Cardiac muscle cell (in vitro differentiated cells and primary cell): Measurements from ENCODE around the gene HOXC11. TPM values are rescaled to one million over a fixed set of nuclear protein-coding genes. Genes with fewer than 3 reads are reported as not detected.

Source experiments
- DNase-seq, 2 donors: peaks; one replicate each; pipeline versions ENCODE4 v3.0.0 to v3.0.0-alpha.2; 2010 to 2017; ENCODE audit warnings: low read depth in 1 of 2, low spot score in 1 of 2
- H3K27ac ChIP-seq: fragments of 200-600 bp; sonication (generic); 2 replicates; pipeline ENCODE4 v1.5.1; 2016
- H3K27me3 ChIP-seq: fragments of 200-600 bp; sonication (generic); 2 replicates; pipeline ENCODE4 v1.6.0; 2016; ENCODE audit warnings: control low read depth
- H3K36me3 ChIP-seq: fragments of 200-600 bp; sonication (generic); 2 replicates; pipeline ENCODE4 v1.5.1; 2016; ENCODE audit warnings: control low read depth
- H3K4me1 ChIP-seq: fragments of 200-600 bp; sonication (generic); 2 replicates; pipeline ENCODE4 v1.8.1; 2017; ENCODE audit warnings: low read depth, mild to moderate bottlenecking, mixed run types
- H3K4me3 ChIP-seq: fragments of 200-600 bp; sonication (generic); 2 replicates; pipeline ENCODE4 v1.5.1; 2016; ENCODE audit warnings: mild to moderate bottlenecking
- H3K9me3 ChIP-seq: fragments of 200-600 bp; sonication (generic); 2 replicates; pipeline ENCODE4 v1.5.1; 2017; ENCODE audit warnings: low read depth, mild to moderate bottlenecking, control low read depth
- polyA plus RNA-seq: library from polyadenylated mRNA; unstranded; fragments of >200 nt; fragmentation: Nextera tagmentation; extraction: Ambion mirVana; gene quantifications from 2 replicates; pipeline ENCODE4 v1.2.1, GENCODE V29; 2016
- total RNA-seq: library from RNA; depleted of rRNA; stranded (reverse); fragments of >200 nt; gene quantifications from 2 replicates; pipeline ENCODE4 v1.2.3, GENCODE V29; 2016
- TF ChIP-seq, protein P1 (sequence below): IDR thresholded peaks from 2 replicates; pipeline ENCODE4 v1.5.1; 2012; ENCODE audit warnings: low read depth, mild to moderate bottlenecking, low read length

Gene HOXC11
- total and polyA plus RNA-seq, 2 experiments from 2014 or later, result not detected

DNA sequence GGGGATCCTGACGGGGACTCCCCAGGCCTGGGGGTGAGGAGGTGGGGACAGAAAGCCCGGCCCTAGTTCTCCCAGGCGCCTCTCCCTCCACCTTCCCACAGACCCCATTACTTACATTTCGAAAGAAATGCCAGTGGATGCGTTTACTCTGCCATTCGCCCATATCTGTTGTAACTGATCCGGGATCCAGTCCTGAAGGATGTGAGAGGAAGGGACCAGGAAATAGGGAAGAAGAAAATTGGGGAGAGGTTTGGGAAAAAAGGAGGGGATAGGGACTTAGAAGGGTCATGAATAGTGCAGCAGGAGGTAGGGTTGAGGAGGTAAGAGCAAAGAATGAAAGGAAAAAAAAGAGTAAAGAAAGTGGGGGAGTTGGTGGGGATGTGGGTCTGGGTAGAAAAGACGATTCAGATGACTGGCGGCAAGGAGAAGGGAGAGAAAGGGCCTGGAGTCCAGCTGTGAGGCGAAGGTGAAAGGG is 17.1 kb upstream of the HOXC11 start:
- no peaks in the 10 kb centered on the region for H3K36me3 ChIP-seq
- H3K27me3 ChIP-seq, result peaks cover 100% of the 10 kb centered on the region
- H3K4me1 ChIP-seq, result no peaks in the 10 kb centered on the region
- no peak for DNase-seq
- no peak overlapping the region for H3K27ac ChIP-seq
- TF ChIP-seq, protein P1, sequence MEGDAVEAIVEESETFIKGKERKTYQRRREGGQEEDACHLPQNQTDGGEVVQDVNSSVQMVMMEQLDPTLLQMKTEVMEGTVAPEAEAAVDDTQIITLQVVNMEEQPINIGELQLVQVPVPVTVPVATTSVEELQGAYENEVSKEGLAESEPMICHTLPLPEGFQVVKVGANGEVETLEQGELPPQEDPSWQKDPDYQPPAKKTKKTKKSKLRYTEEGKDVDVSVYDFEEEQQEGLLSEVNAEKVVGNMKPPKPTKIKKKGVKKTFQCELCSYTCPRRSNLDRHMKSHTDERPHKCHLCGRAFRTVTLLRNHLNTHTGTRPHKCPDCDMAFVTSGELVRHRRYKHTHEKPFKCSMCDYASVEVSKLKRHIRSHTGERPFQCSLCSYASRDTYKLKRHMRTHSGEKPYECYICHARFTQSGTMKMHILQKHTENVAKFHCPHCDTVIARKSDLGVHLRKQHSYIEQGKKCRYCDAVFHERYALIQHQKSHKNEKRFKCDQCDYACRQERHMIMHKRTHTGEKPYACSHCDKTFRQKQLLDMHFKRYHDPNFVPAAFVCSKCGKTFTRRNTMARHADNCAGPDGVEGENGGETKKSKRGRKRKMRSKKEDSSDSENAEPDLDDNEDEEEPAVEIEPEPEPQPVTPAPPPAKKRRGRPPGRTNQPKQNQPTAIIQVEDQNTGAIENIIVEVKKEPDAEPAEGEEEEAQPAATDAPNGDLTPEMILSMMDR, result no peak
- no peak overlapping the region for H3K4me3 ChIP-seq
- no peaks in the 10 kb centered on the region for H3K9me3 ChIP-seq

DNA sequence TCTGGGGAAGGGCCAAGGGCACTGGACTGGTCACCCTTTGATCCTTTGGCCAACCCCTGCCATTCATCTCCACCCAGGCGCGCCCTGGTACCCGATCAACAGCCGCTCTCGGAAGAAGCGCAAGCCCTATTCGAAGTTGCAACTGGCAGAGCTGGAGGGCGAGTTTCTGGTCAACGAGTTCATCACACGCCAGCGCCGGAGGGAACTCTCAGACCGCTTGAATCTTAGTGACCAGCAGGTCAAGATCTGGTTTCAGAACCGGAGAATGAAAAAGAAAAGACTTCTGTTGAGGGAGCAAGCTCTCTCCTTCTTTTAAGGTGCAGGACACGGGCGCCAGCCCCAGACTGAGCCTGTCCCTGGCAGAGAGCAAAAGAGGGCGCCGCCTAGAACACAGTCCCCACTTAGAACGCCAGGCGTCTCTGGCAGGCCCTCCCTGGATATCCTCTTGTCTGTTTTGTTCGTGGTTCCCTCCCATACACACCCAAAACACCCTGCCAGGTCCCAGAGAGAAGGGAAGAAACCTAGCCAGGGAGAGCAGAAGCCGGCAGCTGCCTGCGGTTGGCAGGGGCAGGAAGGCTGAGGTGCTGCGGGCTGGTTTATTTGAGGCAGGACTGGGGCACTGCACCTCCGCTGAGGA is 16.6 kb upstream of the HOXC11 start:
- no peaks in the 10 kb centered on the region for H3K36me3 ChIP-seq
- DNase-seq, result no peak
- no peak overlapping the region for H3K27ac ChIP-seq
- no peaks in the 10 kb centered on the region for H3K4me1 ChIP-seq
- H3K4me3 ChIP-seq, result no peak overlapping the region
- no peaks in the 10 kb centered on the region for H3K9me3 ChIP-seq
- TF ChIP-seq, protein P1, result no peak
- H3K27me3 ChIP-seq, result peaks cover 100% of the 10 kb centered on the region

DNA sequence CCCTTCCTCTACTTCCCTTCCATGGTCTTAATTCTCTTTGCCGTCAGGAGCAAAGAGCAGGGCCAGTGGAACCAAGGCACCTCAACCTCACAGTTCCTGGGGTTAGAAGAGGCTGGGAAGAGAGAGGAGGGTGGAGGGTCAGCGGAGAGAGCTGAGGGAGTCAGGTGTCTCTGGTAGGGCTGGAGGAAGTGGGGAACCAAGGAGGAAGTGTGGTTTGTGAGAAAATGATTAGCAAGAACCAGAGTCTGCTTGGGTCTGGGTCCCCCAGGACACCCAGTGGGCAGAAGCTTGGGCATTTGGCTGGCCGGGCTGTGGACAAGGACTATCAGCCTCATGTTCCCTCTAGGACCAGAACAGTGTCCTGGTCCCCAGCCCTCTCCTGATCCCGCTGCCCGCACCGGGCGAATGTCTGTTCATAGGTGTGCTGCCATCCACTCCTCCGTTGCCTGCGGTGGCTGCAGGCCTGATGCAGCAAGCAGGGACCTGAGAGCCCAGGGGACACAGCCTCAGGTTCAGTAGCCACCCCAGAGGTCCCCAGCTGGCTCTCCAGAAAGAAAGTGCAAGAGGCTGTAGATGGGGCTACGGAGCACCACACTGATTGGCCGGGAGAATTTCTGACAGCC is 15.9 kb upstream of the HOXC11 start:
- DNase-seq, result no peak

DNA sequence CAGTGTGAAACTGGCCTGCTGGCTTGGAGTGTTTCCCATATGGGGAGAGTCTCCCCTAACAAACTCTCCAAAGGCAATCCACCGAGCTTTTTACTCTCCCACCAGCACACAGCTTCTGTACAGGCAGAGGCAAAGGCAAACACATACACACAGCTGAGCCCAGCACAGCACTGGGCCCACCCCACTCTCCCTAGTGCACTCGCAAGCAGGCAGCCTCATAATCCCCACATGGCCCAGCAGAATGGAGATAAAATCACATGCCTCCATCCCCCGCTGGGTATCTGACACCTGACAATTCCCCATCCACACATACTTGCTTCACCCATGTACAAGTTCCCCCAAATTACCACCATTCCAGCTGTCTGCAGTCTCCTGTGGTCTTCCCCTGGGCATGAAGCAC is 14.8 kb upstream of the HOXC11 start:
- no peaks in the 10 kb centered on the region for H3K36me3 ChIP-seq
- no peaks in the 10 kb centered on the region for H3K4me1 ChIP-seq
- DNase-seq, result no peak
- no peaks in the 10 kb centered on the region for H3K9me3 ChIP-seq
- TF ChIP-seq, protein P1, result no peak
- H3K27me3 ChIP-seq, result peaks cover 100% of the 10 kb centered on the region
- no peak overlapping the region for H3K4me3 ChIP-seq
- H3K27ac ChIP-seq, result no peak overlapping the region

More for the DNA sequence above, 15.9 kb upstream of the HOXC11 start:
- Histone ChIP-seq H3K4me3 (no peak overlapping the region), H3K4me1 (no peaks in the 10 kb centered on the region), H3K9me3 (no peaks in the 10 kb centered on the region), H3K36me3 (no peaks in the 10 kb centered on the region), H3K27me3 (peaks cover 100% of the 10 kb centered on the region), H3K27ac (no peak overlapping the region)
- TF ChIP-seq, protein P1, result no peak

DNA sequence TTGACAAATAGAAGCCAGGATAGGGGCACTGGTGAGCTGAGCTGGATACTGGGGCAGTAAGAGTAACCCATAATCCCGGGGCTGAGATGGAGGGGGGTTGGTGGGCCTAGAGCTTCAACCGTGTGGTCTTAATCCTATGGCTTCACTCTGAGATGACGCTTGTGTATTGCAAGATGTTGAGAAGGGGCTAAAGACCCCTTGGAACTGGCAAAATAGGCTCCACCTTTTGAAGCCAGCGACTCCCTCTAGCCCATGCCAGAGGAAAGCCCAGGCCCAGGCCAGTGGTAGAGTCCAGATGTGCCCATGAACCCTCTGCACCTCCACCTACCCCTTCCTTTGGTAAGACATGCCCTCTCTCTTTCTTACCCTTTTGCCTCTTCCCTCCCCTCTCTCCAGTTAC is 13.6 kb upstream of the HOXC11 start:
- DNase-seq, result no peak
- TF ChIP-seq, protein P1, result no peak
- H3K27ac ChIP-seq, result no peak overlapping the region
- no peaks in the 10 kb centered on the region for H3K9me3 ChIP-seq
- H3K4me3 ChIP-seq, result no peak overlapping the region
- no peaks in the 10 kb centered on the region for H3K4me1 ChIP-seq
- H3K27me3 ChIP-seq, result peaks cover 100% of the 10 kb centered on the region
- H3K36me3 ChIP-seq, result no peaks in the 10 kb centered on the region
